Measurements from ENCODE around the gene PALB2. TPM values are rescaled to one million over a fixed set of nuclear protein-coding genes. Genes with fewer than 3 reads are reported as not detected.

PALB2 gene
- total and polyA plus RNA-seq, 10 of the 15 experiments (the other 5 are each of a cell fraction or from before 2014, with no cell fraction given): 9.2 to 24.6 (median 17.6) TPM

DNA sequence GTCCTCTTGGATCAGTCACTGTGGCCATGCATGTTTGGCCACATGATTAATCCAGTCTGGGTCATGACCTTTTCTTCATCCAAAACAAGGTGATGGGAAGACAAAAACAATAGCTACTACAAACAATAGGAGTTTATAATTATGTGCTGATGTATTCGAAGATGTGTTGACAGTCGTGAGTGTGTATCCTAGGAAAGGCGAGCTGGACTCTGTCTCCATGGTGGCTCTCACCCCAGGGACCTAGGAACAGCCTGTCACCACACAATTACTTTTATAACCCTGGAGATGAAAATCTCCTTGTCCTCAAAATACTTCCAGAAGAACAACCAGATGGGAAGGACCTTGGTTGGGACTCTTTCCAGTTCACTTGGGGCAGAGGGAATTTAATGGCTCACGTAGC, 27.8 kb upstream of the PALB2 start:
- H3K4me2 ChIP-seq (ENCODE audit: control insufficient read depth, insufficient read depth): no peak overlapping the region
- H4K20me1 ChIP-seq (ENCODE audit: control insufficient read depth, insufficient read depth): peaks cover 6% of the 10 kb centered on the region; the same call in 1 of the 2 replicates
- no peak overlapping the region for H3K27ac ChIP-seq (ENCODE audit: control insufficient read depth, insufficient read depth)
- ChIA-PET RAD21 (ENCODE audit: unreplicated experiment) (interaction anchor here (1.4 to 1.8 kb wide), 3 partner anchors 9 to 26 kb away, joined by 3 to 5 read pairs (median 5); partner anchors contain the start of gene PLK1), SMC1A (ENCODE audit: uncharacterized antibody, unreplicated experiment) (interaction anchor here (0.6 to 1.4 kb wide), 2 partner anchors 14 to 169 kb away, joined by 3 to 6 read pairs; no protein-coding TSS in a partner anchor), POLR2A (interaction anchor here (1.2 kb wide), 1 partner anchor 9 kb away, joined by 3 read pairs; no protein-coding TSS in a partner anchor), CTCF (interaction anchor here (0.6 to 5.1 kb wide), 7 partner anchors 9 to 359 kb away, joined by 3 to 26 read pairs (median 3); partner anchors contain the start of genes EARS2, NDUFAB1, PLK1 and UBFD1)
- peaks cover 26% of the 10 kb centered on the region for H3K4me1 ChIP-seq (ENCODE audit: control insufficient read depth, insufficient read depth, low read length)
- in situ Hi-C loops (cut with MboI) (no loop called here), intact Hi-C loops (cut with micrococcal nuclease; ENCODE audit: unreplicated experiment) (no loop called here)
- WGBS (ENCODE audit: insufficient coverage, insufficient replicate concordance, low lambda C conversion rate, missing lambda C conversion rate): 96% methylated on average over 4 of the region's 4 CpGs
- DNase-seq (ENCODE audit: low read depth, low spot score): no peak
- no peak for FAIRE-seq
- H3K36me3 ChIP-seq (ENCODE audit: control insufficient read depth in 2 of 2, insufficient read depth in 2 of 2, low read length in 1 of 2): peaks cover 13 to 17% of the 10 kb centered on the region in 2 experiments
- H3K27me3 ChIP-seq (replicated peaks in 1 of 2; ENCODE audit: control insufficient read depth in 2 of 2, insufficient read depth in 2 of 2, low read length in 1 of 2): no peaks in the 10 kb centered on the region
- no peak overlapping the region for H3K9ac ChIP-seq (ENCODE audit: control insufficient read depth, insufficient read depth, low read length)
- ATAC-seq: no peak
- H3K79me2 ChIP-seq (ENCODE audit: control insufficient read depth, insufficient read depth, low read length): peaks cover 2% of the 10 kb centered on the region; the same call in 1 of the 2 replicates
- no peaks in the 10 kb centered on the region for H3K9me3 ChIP-seq (replicated peaks; ENCODE audit: control insufficient read depth, insufficient read depth, low read length)
- no TSS peak for BruUV-seq (replicated peaks)
- no peak overlapping the region for H2AFZ ChIP-seq (ENCODE audit: control insufficient read depth, low read depth, low read length)
- TF ChIP-seq PRDM15 (CRISPR knock-in tag; IDR thresholded peaks at IDR 0.05): no peak
- TF ChIP-seq, protein P1, sequence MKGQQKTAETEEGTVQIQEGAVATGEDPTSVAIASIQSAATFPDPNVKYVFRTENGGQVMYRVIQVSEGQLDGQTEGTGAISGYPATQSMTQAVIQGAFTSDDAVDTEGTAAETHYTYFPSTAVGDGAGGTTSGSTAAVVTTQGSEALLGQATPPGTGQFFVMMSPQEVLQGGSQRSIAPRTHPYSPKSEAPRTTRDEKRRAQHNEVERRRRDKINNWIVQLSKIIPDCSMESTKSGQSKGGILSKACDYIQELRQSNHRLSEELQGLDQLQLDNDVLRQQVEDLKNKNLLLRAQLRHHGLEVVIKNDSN (IDR thresholded peaks at IDR 0.05; ENCODE audit: borderline replicate concordance, extremely low read length, insufficient read depth, low read depth, low read length): no peak
- no peak for TF ChIP-seq E4F1 (IDR thresholded peaks at IDR 0.05; ENCODE audit: borderline replicate concordance, partially characterized antibody)
- TF ChIP-seq STAT1 (conservative IDR thresholded peaks at IDR 0.05): no peak
- no peak for TF ChIP-seq POLR2A (IDR thresholded peaks at IDR 0.05; ENCODE audit: low read depth, low read length)
- TF ChIP-seq MTA2 (IDR thresholded peaks at IDR 0.05; ENCODE audit: low read depth): no peak
- no peak for TF ChIP-seq IRF5 (IDR thresholded peaks at IDR 0.05; ENCODE audit: borderline replicate concordance)
- TF ChIP-seq ZZZ3 (IDR thresholded peaks at IDR 0.05; ENCODE audit: control insufficient read depth, insufficient read length, low read depth): no peak
- no peak for TF ChIP-seq RAD51 (IDR thresholded peaks at IDR 0.05)
- no peak for TF ChIP-seq SMARCA5 (IDR thresholded peaks at IDR 0.05)
- no peak overlapping the region for H3K4me3 ChIP-seq
